Nucleus accumbens (tissue), 56 donors: ENCODE measurements around the gene PJA2.

Source experiments
- DNase-seq, 56 donors: peaks; one replicate each; lab custom pipeline; 2025; lab: John Stamatoyannopoulos, UW

The PJA2 gene

GRCh38 chr5:109350537-109351270 is 59.1 kb downstream of the PJA2 start:
- no peak for DNase-seq

GRCh38 chr5:109349388-109349787 is 60.4 kb downstream of the PJA2 start:
- DNase-seq: no peak

- DNase-seq: peak in 5 of 56 donors; percentile 5 to 24 (median 7)
These were observed 62.4 kb downstream of the PJA2 start for GRCh38 chr5:109347252-109347888.

DNA sequence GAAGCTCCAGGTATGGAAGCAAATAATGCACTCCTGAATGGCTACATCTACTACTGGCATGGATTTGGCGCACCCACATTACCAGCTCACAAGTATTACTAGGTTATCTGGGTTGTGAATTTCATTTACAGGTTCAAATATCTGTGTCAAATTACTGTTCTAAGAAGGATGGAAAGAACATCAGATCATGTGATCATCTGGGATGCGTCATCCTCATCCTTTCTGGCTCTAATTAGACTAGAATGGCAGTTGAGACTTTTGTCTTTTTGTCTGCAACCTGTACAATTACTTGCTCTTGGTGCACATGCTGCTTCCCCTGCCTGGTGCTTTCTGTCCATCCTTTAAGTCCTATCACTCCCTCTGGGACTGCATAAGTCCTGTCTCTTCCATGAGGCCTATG is 64.1 kb downstream of the PJA2 start:
- peak in 3 of 56 donors; percentile 16 to 26 (median 22) for DNase-seq

- no peak for DNase-seq
These were observed 69.4 kb downstream of the PJA2 start for GRCh38 chr5:109340351-109340750.

GRCh38 chr5:109335114-109335513 is 74.7 kb downstream of the PJA2 start:
- no peak for DNase-seq

GRCh38 chr5:109334056-109334455 is 75.7 kb downstream of the PJA2 start:
- no peak for DNase-seq

- no peak for DNase-seq
These were observed 80.2 kb downstream of the PJA2 start for GRCh38 chr5:109329333-109330237.

GRCh38 chr5:109328626-109329025 is 81.1 kb downstream of the PJA2 start:
- DNase-seq: no peak

DNA sequence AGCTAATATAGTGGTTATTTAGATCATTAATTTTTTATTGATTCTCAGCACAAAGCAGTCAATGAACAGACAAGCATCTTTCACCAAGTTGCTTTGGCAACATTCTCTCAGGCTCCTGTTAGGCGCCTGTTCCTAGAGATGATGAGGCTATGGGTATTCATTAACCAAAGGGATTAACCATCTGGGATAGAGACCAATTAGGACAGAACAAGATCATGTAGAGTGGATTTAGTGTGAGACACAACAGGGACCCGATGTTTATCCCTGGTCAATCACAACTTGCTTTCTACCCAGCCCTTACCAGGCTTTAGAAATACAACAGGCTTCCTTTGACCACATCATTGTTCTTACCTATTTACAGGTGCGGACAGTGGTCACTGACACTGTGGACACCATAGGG is 82.2 kb downstream of the PJA2 start:
- no peak for DNase-seq

- DNase-seq: no peak
These were observed 82.9 kb downstream of the PJA2 start for GRCh38 chr5:109326919-109327318.

DNA sequence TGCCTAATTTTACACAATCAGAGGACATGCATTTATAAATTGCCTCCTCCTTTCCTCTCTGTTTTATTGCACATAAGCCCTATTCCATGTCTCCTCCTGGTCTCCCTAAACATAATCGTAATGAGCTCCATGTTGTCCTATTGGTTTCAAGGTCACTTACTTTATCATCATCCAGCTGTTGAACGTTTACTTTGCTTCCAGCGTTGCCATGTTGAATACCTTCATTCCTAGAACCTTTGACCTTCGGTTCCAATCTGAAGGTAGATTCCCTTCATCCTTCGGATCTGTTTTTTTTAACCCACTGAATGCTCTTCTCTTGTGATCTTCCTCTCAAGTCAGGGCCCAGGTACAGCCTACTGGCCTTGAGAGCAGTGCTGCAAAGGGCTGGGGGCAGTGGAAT is 84.3 kb downstream of the PJA2 start:
- DNase-seq: no peak

DNA sequence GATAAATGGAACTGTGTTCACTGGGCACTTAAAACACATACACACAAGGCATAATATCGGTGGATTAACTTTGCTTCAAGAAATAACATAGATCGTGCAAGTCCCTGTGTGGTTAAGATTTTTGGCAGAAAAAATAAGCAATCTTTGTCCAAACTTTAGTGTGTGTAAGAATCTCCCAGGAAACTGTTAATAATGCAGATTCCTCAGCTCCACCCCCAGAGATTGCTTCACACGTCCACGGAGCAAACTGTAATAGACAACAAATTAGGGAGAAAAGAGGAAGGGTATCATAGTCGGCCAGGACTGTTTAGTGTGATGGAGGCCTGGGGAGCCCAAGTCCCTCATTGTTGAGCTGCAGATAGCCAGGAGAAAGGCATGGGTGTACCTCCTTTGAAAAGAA is 84.8 kb downstream of the PJA2 start:
- no peak for DNase-seq

DNA sequence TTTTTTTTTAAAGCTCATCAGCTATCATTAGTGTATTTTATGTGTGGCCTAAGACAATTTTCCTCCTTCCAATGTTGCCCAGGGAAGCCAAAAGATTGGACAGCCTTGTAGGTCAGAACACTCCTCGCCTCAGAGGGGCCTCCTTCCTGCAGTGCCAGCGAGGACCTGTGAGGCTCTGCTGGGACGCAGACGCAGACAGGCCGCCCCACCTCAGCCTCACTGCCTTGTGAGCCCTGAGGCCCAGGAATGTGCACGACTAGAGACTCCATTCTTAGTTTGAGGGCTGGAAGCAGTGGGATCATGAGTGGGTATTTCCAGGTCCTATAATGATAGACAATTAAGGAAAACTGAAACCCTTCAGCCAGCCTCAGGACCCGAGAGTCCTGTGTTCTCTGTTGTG is 85.4 kb downstream of the PJA2 start:
- DNase-seq: no peak

DNA sequence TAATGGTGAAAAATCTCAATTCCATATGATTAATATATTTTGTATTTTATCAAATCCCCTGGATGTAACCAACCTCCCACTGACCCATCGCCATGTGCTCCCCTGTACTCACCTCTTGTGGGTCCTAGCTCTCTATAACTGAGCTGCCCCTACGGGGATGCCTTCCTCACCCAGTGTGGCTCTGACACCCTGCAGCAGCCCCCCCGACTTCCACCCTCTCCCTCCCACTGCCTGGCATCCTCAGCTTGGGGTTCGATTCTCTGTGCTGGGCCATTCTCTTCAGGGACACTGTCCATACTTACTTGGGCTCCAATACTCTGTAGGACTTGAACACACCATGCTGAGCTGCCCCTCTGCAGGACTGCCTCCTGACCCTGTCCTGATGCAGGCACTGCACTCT is 87.1 kb downstream of the PJA2 start:
- DNase-seq: no peak

GRCh38 chr5:109319351-109319750 is 90.4 kb downstream of the PJA2 start:
- no peak for DNase-seq

GRCh38 chr5:109318455-109319108 is 91.2 kb downstream of the PJA2 start:
- DNase-seq: no peak

- DNase-seq: no peak
These were observed 93.1 kb downstream of the PJA2 start for GRCh38 chr5:109316634-109317033.

GRCh38 chr5:109315245-109315644 is 94.5 kb downstream of the PJA2 start:
- DNase-seq: no peak

- no peak for DNase-seq
These were observed 96.6 kb downstream of the PJA2 start for GRCh38 chr5:109313127-109313526.

- DNase-seq: no peak
These were observed 97.1 kb downstream of the PJA2 start for GRCh38 chr5:109312695-109313094.
